H1 (cell line): Measurements from ENCODE around the gene BICDL1. TPM values are rescaled to one million over a fixed set of nuclear protein-coding genes. Genes with fewer than 3 reads are reported as not detected.

ENCODE experiments used
- CREB1 ChIP-seq: IDR thresholded peaks from 2 replicates; pipeline ENCODE4 v1.6.1; 2012; ENCODE audit warnings: inconsistent platforms
- EGR1 ChIP-seq: IDR thresholded peaks from 2 replicates; pipeline ENCODE4 v1.6.1; 2011; ENCODE audit warnings: low read depth, low read length, borderline replicate concordance
- KDM4A ChIP-seq: IDR thresholded peaks from one replicate; pipeline ENCODE4 v1.7.1; 2012; ENCODE audit warnings: low read depth, mild to moderate bottlenecking, moderate library complexity, low read length, inconsistent platforms; ENCODE audit not compliant: severe bottlenecking
- POLR2A ChIP-seq, 2 experiments: IDR thresholded peaks; 1 replicate in 1 of 2; 2 replicates in 1 of 2; pipeline ENCODE4 v1.6.1; 2011; ENCODE audit warnings: low read depth in 2 of 2, low read length in 2 of 2, mild to moderate bottlenecking in 2 of 2; ENCODE audit errors: control extremely low read depth in 1 of 2
- RBBP5 ChIP-seq: IDR thresholded peaks from 2 replicates; pipeline ENCODE4 v1.7.1; 2012; ENCODE audit warnings: low read depth, mild to moderate bottlenecking, inconsistent platforms, low read length, moderate library complexity, borderline replicate concordance
- RXRA ChIP-seq: IDR thresholded peaks from 2 replicates; pipeline ENCODE4 v1.6.1; 2011; ENCODE audit warnings: low read depth, mild to moderate bottlenecking, low read length, moderate library complexity; ENCODE audit not compliant: insufficient read depth
- SIN3A ChIP-seq, 2 experiments: IDR thresholded peaks in 1 of 2; conservative IDR thresholded peaks in 1 of 2; 2 replicates each; pipeline ENCODE4 v1.6.1; 2011 to 2012; ENCODE audit warnings: low read length in 2 of 2, improper control_type of control experiment in 1 of 2, low read depth in 1 of 2, mild to moderate bottlenecking in 1 of 2
- SRF ChIP-seq: IDR thresholded peaks from 2 replicates; pipeline ENCODE4 v1.6.1; 2011; ENCODE audit warnings: mild to moderate bottlenecking, low read depth, low read length, moderate library complexity
- TBP ChIP-seq: IDR thresholded peaks from 2 replicates; pipeline ENCODE4 v1.6.1; 2011; ENCODE audit warnings: low read depth, low read length, improper control_type of control experiment
- ZNF274 ChIP-seq: IDR thresholded peaks from 2 replicates; pipeline ENCODE4 v1.7.0; 2012; ENCODE audit warnings: low read length, borderline replicate concordance; ENCODE audit errors: extremely low read depth
- polyA plus RNA-seq, 7 experiments: library from polyadenylated mRNA; depleted of rRNA in 3 of 7; stranded (reverse) in 5 of 7; unstranded in 2 of 7; fragments of >200 nt in 5 of 7; fragments of 200-250 nt in 2 of 7; gene quantifications; 1 replicate in 5 of 7; 2 replicates in 1 of 7; 4 replicates in 1 of 7; pipeline versions ENCODE4 v1.2.1 to v1.2.3, GENCODE V29; 2011 to 2013; ENCODE audit warnings: missing spikeins in 2 of 7, mixed read lengths in 2 of 7
- total RNA-seq: library from RNA; stranded (reverse); fragmentation: NEBNext Ultra II Directional; extraction: Animal tissue kit (Norgen Biotek cat#: 25700); gene quantifications from 2 replicates; pipeline ENCODE4 v1.2.1, GENCODE V29; 2021
- TF ChIP-seq, protein P1 (sequence below): fragments of 300-600 bp; sonication (generic); IDR thresholded peaks from 2 replicates; pipeline ENCODE4 v1.7.1; 2012; ENCODE audit warnings: low read length, moderate library complexity, mild to moderate bottlenecking, inconsistent platforms; ENCODE audit not compliant: insufficient replicate concordance

BICDL1 gene
- total and polyA plus RNA-seq, 2 of the 8 experiments (the other 6 are each of a cell fraction or from before 2014, with no cell fraction given) = 17.2 to 25.9 TPM

- TF ChIP-seq, protein P1, sequence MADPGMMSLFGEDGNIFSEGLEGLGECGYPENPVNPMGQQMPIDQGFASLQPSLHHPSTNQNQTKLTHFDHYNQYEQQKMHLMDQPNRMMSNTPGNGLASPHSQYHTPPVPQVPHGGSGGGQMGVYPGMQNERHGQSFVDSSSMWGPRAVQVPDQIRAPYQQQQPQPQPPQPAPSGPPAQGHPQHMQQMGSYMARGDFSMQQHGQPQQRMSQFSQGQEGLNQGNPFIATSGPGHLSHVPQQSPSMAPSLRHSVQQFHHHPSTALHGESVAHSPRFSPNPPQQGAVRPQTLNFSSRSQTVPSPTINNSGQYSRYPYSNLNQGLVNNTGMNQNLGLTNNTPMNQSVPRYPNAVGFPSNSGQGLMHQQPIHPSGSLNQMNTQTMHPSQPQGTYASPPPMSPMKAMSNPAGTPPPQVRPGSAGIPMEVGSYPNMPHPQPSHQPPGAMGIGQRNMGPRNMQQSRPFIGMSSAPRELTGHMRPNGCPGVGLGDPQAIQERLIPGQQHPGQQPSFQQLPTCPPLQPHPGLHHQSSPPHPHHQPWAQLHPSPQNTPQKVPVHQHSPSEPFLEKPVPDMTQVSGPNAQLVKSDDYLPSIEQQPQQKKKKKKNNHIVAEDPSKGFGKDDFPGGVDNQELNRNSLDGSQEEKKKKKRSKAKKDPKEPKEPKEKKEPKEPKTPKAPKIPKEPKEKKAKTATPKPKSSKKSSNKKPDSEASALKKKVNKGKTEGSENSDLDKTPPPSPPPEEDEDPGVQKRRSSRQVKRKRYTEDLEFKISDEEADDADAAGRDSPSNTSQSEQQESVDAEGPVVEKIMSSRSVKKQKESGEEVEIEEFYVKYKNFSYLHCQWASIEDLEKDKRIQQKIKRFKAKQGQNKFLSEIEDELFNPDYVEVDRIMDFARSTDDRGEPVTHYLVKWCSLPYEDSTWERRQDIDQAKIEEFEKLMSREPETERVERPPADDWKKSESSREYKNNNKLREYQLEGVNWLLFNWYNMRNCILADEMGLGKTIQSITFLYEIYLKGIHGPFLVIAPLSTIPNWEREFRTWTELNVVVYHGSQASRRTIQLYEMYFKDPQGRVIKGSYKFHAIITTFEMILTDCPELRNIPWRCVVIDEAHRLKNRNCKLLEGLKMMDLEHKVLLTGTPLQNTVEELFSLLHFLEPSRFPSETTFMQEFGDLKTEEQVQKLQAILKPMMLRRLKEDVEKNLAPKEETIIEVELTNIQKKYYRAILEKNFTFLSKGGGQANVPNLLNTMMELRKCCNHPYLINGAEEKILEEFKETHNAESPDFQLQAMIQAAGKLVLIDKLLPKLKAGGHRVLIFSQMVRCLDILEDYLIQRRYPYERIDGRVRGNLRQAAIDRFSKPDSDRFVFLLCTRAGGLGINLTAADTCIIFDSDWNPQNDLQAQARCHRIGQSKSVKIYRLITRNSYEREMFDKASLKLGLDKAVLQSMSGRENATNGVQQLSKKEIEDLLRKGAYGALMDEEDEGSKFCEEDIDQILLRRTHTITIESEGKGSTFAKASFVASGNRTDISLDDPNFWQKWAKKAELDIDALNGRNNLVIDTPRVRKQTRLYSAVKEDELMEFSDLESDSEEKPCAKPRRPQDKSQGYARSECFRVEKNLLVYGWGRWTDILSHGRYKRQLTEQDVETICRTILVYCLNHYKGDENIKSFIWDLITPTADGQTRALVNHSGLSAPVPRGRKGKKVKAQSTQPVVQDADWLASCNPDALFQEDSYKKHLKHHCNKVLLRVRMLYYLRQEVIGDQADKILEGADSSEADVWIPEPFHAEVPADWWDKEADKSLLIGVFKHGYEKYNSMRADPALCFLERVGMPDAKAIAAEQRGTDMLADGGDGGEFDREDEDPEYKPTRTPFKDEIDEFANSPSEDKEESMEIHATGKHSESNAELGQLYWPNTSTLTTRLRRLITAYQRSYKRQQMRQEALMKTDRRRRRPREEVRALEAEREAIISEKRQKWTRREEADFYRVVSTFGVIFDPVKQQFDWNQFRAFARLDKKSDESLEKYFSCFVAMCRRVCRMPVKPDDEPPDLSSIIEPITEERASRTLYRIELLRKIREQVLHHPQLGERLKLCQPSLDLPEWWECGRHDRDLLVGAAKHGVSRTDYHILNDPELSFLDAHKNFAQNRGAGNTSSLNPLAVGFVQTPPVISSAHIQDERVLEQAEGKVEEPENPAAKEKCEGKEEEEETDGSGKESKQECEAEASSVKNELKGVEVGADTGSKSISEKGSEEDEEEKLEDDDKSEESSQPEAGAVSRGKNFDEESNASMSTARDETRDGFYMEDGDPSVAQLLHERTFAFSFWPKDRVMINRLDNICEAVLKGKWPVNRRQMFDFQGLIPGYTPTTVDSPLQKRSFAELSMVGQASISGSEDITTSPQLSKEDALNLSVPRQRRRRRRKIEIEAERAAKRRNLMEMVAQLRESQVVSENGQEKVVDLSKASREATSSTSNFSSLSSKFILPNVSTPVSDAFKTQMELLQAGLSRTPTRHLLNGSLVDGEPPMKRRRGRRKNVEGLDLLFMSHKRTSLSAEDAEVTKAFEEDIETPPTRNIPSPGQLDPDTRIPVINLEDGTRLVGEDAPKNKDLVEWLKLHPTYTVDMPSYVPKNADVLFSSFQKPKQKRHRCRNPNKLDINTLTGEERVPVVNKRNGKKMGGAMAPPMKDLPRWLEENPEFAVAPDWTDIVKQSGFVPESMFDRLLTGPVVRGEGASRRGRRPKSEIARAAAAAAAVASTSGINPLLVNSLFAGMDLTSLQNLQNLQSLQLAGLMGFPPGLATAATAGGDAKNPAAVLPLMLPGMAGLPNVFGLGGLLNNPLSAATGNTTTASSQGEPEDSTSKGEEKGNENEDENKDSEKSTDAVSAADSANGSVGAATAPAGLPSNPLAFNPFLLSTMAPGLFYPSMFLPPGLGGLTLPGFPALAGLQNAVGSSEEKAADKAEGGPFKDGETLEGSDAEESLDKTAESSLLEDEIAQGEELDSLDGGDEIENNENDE = no peak
- TF ChIP-seq RBBP5 (no peak), ZNF274 (no peak), SRF (no peak), CREB1 (no peak), POLR2A (IDR thresholded peaks at IDR 0.05; ENCODE audit: control extremely low read depth in 1 of 2, low read depth in 2 of 2, low read length in 2 of 2) (no peak), KDM4A (no peak), TBP (no peak), EGR1 (no peak), SIN3A (conservative IDR thresholded peaks at IDR 0.05 in 1 of 2, IDR thresholded peaks at IDR 0.05 in 1 of 2; ENCODE audit: low read depth in 1 of 2, low read length in 2 of 2) (no peak), RXRA (no peak)
Measured at GRCh38 chr12:120024193-120024592, 35.2 kb downstream of the BICDL1 start (continued).
